GM18907 (cell line): ENCODE data around the gene ANKRD24.
"Not testable (repeated sequence)": the region's sequence is repeated elsewhere in the genome, so short reads cannot be mapped to it uniquely, and the experiment has no call there.

ENCODE experiments used
- ATAC-seq: cut with Tn5 transposase; IDR thresholded peaks from one replicate; pipeline ENCODE4 v1.9.1; 2021; ENCODE audit warnings: mild to moderate bottlenecking, moderate library complexity; ENCODE audit not compliant: unreplicated experiment

Gene ANKRD24

DNA sequence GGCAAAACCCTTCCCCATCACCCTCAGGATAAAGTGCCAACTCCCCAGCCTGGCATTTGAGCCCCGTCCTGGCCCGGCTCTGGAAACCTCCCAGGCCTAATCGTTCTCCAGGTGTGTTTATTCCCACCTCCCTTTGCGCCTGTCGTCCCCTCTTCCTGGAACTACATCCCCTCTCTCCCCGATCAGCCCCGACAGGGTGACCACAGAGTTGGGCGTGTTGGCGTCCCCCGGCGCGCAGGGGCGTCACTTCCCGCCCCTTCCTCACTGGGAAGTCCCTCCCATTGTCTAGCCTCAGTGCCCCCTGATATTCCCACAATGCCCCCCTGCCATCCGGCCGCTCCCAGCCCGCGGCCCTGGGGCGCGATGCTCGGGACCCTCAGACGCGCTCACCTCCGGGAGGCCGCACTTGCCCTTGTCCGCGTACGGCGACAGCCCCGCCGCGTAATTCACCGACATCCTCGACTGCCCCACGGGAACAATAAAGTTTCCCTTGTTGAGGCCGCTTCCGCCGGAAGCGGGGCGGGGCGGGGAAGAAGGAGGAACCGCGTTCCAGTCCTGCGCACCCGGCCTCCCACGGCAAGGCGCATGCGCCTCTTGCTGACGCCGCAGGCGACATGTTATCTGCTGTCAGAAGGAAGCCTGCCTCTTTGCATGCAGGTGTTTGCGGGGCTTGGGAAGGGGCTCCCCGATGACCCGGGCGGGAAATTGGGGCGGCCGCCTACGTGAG lies at the start of gene ANKRD24, which contains the start of gene SIRT6:
Gene ANKRD24 (plus strand): TSS at position 606 of the 727 bp plus-strand sequence. CDS start 3,737 bp downstream, outside the sequence.
Gene SIRT6 (minus strand): TSS at position 480 of the 727 bp plus-strand sequence. CDS start 24 bp downstream, at position 456.
- peak; percentile 70 for ATAC-seq

DNA sequence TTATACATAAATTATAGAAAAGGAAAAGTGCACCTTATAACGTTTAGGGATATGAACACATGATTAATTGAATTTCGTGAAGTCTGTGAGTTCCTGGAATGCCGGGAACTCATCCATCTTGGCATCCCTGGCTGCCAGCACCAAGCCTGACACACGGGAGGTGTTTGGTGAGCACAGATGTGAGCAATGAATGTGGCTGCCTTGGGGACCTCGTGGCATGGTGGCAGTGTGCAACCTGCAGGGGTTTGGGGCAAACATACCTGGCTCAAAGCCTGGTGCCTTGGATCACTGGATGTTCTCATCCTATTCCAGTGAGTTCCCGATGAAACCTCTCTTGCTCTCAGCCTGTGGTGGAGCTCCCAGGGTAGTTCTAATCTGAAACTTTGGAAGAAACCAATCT lies 48.1 kb upstream of the ANKRD24 start:
- no peak for ATAC-seq

DNA sequence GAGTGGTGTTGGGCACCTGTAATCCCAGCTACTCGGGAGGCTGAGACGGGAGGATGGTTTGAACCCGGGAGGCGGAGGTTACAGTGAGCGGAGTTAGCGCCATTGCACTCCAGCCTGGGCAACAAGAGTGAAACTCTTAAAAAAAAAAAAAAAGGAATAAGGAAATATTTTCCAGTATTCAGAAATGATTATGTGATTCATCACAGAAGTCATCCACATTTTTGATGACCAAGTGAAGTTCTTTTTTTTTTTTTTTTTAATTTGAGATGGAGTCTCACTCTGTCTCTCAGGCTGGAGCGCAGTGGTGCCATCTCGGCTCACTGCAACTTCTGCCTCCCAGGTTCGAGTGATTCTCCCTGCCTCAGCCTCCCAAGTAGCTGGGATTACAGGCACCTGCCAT lies 47.1 kb upstream of the ANKRD24 start:
- ATAC-seq: not testable (repeated sequence)

DNA sequence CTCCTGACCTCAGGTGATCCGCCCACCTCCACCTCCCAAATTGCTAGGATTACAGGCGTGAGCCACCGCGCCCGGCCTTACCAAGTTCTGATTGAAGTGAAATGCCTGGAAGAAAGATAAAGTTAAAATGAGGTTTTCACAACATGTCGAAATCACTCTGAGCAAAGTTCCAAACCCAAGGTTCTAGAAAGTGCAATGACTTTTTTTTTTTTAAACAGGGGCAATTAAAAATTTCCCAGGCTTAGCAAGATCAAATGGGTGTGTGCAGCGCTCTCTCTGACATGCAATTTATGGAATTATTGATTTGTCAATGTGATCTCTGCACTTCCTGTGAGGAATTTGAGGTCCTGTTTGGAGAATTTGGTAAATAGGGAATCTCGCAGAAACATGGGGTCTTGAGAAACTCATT lies 45.8 kb upstream of the ANKRD24 start:
- ATAC-seq: no peak

DNA sequence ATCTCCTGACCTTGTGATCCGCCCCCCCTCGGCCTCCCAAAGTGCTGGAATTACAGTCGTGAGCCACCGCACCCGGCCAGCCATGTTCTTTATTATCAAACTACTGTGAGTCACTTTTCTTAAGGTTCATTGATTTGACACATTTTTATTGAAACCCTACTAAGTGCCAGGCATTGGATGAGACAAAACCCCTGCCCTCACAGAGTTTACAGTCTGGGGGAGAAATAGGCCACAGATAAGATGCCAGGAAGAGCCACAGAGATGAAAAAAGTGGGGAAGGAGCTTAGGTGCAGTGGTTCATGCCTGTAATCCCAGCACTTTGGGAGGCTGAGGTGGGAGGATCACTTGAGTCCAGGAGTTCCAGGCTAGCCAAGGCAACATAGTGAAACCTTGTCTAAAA lies 44.0 kb upstream of the ANKRD24 start:
- ATAC-seq: no peak

DNA sequence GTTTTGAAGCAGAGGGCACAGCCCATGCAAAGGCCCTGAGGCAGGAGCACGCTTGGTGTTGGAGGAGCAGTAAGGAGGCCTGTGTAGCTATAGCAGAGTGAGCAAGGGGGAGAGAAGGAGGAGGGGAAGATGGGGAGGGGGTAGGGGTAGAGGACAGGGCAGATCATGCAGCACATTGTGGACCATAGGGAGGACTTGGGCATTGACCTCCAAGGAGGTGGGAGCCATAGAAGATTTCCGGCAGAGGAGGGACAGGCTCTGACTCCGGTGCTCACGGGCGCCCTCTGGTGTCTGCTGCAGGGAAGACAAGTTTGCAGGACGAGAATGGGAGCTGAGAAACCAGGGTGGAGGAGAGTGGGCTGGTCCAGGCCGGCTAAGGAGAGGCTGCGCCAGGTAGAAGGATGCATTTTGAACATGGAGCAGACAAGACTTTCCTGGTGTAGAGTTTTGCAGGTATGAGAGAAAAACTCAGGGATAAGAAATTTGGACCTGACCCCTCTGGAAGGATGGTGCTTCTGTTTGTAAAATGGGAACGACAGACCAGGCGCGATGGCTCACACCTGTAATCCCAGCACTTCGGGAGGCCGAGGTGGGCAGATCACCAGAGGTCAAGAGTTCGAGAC lies 42.8 kb upstream of the ANKRD24 start:
- ATAC-seq: no peak

DNA sequence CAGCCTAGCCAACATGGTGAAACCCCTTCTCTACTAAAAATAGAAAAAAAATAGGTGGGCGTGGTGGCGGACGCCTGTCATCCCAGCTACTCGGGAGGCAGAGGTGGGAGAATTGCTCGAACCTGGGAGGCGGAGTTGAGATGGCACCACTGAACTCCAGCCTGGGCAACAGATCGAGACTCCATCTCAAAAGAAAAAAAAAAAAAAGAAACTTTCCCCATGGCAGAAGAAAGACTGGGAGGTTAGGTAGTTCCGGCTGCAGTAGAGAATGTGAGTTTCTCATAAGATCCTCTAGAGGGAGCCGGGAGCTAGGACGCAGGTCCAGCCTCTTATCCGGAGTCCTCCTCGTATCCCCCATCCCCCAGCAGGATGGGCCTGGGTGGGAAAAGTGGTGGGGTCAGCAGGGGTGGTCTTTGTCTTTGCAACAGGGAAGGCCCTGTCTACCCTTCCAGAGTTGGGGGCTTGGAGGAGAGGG lies 42.2 kb upstream of the ANKRD24 start:
- ATAC-seq: no peak

DNA sequence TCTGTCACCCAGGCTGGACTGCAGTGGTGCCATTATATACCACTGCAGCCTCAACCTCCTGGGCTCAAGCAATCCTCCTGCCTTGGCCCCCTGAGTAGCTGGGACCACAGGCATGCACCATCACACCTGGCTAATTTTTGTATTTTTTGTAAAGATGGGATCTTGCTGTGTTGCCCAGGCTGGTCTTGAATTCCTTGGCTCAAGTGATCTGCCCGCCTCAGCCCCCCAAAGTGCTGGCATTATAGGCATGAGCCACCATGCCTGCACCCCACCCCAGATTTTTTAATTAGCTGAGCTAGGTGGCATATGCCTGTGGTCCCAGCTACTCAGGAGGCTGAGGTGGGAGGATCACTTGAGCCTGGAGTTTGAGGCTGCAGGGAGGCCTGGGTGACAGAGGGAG lies 39.6 kb upstream of the ANKRD24 start:
- ATAC-seq: not testable (repeated sequence)

DNA sequence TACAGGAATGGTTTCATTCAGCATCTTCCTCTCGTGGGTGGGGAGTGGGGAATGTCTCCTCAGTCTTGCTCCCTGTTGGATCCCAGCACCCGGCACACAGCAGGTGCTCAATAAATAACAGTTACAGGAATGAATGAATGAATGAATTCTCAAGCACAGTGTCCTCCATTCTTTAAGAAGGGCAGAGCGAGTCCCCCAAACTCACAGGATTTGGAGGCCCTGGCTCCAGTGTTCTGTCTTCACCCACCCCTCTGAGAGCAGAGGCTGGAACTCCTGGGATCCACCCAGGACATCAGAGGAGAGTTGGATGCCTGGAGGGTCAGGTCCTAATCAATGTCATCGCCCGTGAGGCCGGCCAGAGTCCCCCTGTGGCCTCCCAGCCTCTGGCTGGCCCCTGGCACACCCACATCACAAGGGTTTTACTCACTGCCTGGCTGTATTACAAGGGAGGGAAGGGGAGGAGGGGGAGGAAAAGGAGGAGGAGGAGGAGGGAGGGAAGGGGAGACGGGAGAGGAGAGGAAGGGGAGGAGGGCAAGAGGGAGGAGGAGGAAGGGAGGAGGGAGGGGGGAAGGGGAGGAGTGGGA lies 37.7 kb upstream of the ANKRD24 start:
- ATAC-seq: no peak

DNA sequence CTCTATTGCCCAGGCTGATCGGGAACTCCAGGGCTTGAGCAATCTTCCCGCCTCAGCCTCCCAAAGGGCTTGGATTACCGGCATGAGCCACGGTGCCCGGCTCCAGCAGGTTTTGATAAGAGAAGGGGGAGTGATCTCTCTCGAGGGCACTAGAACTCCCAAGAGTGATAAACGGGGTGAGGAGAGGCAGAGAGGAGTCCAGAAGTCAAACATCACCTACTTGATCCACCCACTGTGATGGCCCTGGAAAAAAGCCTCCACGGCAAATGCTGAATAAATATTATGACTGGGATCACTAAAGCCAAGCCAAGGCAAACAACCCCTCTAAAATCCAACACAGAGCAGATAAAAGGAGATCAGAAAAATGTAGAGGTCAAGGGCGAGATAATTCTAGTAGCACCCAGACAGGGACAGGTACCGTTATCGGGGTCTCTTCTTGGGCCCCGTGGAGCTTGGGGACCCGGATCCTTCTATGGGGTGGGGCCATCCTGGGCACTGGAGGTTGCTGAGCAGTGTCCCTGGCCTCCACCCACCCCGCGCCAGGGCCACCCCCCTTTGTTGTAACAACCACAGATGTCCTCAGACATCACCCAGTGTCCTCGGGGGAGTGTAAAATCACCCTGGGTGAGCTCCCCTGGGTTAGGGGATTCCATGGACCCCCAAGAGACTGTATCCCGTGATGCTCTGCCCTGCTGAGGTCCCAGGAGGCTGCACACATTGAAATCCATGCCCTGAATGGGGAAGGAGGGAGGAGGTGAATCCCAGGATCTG lies 32.8 kb upstream of the ANKRD24 start:
- no peak for ATAC-seq

DNA sequence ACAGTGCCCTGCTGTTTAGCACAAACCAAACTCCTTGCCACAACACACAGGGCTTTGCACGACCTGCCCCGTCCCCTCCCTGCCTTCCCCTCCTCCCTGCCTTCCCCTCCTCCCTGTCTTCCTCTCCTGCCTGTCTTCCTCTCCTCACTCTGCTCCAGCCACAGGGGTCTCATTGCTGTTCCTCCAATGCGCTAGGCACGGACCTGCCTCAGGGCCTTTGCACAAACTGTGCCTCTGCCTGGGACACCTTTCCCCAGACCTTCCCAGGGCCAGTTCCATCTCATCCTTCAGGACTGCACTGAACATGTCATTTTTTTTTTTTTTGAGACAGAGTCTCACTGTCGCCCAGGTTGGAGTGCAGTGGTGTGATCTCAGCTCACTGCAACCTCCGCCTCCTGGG lies 30.9 kb upstream of the ANKRD24 start:
- ATAC-seq: no peak

DNA sequence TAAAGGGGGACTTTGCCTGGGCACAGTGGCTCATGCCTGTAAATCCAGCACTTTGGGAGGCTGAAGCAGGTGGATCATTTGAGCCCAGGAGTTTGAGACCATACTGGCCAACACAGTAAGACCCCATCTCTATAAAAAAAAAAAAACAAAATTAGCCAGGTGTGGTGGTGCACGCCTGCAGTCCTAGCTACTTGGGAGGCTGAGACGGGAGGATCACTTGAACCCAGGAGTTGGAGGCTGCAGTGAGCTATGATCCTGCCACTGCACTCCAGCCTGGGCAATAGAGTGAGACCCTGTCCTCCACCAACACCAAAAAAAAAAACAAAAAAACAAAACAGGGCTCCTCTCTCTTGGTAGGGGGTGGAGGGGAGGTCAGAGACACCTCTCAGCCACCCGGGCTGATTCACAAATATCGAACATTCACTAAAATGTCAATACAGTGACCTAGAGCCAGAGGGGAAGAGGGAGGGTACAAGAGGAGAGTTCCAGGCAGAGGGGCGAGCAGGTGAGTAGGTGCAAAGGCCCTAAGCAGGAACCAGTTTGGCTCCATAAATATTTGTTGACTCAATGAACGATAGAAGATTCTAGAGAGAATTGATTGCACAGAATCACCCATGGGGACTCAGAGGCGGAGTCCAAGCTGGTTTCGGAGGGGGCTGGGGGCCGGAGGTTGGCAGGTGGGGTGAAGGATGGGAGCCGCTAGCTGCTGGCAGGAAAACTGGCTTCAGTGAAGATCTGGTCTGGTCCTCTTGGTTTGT lies 30.1 kb upstream of the ANKRD24 start:
- ATAC-seq: no peak

DNA sequence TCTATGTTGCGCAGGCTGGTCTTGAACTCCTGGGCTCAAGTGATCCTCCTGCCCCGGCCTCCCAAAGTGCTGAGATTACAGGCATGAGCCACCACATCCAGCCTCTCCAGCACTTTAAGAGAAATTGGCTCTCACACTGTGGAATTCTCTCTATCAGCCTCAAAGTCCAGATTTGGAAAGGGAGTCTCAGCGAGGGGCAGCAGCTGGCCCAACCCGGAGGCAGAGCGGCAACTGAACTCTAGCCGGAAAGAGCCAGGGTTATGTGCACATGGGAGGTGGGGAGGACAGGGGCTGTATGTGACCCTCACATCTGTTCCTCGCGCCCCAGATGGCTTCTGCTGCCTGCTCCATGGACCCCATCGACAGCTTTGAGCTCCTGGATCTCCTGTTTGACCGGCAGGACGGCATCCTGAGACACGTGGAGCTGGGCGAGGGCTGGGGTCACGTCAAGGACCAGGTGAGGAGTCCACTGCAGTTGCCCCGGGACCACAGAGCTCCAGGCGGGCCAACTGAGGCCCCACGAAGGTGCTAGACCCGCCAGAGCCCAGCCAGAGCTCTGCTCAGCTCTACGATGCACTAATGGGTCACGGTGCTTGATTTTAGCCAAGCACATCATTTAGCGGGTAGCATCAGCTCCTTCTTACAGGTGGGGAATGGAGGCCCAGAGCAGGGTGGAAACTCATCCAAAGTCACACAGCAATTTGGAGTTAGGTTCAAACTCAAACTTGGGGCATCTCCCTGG lies 27.7 kb upstream of the ANKRD24 start:
- ATAC-seq: no peak

DNA sequence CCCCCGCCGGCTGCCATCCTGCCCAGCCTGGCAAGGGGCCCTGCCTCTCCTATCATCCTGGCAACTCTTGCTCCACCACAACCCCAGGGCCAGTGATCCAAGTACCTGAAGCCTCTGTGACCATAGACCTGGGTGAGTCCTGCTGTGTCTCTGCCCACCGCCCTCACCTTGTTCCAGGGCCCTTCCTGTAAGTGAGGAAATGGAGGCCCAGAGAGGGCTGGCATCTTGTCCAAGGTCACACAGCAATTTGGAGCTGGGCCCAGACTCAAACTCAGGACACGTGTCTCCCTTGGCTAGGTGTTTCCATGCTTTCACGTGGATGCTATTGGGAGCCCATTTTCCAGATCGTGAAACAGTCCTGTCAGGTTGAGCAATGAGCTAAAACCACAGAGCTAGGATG lies 25.3 kb upstream of the ANKRD24 start:
- ATAC-seq: no peak

DNA sequence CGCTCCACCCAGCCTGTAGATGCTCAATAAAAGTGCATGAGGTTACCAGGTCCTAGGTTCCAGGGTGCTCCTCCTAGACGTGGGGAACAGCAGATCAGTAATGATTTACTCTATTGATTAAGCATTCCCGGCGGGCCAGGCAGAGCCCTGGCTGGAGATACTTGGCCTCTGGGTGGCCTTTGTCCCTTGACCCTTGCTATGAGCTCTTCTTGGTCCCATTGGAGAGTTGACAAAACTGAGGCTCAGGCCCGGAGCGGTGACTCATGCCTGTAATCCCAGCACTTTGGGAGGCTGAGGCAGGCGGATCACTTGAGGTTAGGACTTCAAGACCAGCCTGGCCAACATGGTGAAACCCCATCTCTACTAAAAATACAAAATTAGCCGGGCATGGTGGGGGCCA lies 24.5 kb upstream of the ANKRD24 start:
- not testable (repeated sequence) for ATAC-seq

DNA sequence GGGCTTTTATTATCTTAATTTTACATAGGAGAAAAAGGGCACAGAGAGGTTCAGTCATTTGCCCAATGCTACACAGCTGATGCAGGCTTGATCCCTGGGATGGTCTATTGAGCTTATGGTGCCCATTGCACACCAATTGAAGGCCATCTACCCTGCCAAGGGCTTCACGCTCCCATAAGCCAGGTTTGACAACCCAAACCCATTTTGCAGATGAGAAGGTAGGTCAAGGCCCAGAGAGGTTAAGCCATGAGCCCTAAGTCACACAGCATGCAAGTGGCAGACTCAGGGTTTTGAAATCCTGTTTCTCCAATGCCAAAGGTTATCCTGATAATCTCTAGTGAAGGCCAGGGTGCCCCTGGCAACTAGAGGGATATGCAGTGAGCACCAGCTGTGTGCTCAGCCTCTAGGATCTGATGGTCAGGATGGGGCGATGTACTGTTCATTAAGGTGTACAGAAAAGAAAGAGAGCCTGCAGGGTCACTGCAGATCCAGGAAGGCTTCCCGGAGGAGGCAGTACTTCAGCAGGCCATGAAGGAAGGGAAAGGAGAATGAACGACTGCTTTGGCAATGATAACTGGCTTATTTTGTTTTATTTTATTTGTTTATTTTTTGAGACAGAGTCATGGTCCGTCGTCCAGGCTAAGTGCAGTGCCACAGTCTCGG lies 20.9 kb upstream of the ANKRD24 start:
- no peak for ATAC-seq

DNA sequence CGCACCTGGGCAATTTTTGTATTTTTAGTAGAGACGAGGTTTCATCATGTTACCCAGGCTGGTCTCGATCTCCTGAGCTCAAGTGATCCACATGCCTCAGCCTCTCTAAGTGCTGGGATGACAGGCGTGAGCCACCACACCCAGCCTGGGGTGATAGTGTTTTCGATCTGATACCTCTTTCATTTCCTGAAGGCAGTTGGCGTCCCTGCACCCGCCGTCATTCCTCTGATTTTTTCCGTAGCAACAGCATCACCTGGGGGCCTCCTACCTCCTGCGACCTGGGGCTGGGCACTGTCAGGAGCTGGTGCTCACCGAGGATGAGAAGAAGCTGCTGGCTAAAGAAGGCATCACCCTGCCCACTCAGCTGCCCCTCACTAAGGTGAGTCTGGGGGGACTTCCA lies 18.2 kb upstream of the ANKRD24 start:
- ATAC-seq: no peak

DNA sequence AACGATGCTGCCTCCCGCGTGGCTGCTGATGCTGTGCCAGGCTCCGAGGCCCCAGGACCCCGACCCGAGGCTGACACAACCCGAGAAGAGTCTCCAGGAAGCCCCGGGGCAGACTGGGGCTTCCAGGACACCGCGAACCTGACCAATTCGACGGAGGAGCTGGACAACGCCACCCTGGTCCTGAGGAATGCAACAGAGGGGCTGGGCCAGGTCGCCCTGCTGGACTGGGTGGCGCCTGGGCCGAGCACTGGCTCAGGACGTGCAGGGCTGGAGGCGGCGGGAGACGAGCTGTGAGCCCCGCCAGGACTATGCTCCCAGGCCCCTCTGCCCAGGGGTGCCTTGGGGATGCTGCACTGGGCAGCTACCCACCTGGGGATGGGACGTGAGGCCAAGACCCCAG lies 10.8 kb upstream of the ANKRD24 start:
- ATAC-seq: no peak

DNA sequence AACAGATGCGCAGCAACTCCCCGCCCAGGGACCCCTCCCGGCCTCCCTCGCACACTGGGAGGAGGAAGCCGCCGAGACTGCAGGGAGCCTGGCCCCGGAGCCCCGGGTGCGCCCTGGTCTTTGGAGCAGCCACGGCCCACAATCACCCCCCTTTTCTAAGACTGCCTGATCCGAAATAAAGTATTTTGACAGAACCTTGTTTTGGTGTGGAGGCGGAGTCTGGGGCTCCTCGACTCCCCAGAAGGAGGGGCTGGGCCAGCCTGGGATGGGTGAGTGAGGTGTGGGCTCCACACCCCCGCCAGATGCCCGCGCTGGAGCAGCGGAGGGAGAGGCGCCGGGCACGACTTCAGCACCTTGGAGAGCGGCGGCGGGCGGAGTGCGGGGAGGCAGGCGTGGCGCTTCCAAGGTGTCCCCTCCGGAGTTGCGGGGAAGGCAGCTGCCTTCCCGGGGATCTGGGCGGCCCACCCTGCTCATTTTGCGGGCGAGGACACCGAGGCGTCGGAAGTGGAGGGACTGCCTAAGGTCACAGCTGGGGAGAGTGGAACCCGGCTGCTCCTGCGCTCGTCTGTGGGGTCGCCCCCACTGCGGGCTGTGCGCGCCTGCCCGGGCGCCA lies 9.5 kb upstream of the ANKRD24 start:
- no peak for ATAC-seq
